Upper lobe of right lung (tissue), 1 donor: ENCODE results near the gene ACYP2. TPM values are rescaled to one million over a fixed set of nuclear protein-coding genes. Genes with fewer than 3 reads are reported as not detected.
A peak's percentile ranks its signal among the peaks of the same experiment; 100 is the strongest.

ENCODE experiments used
- ATAC-seq: fragments of 200-7000 bp; cut with Tn5 transposase; one replicate; pipeline ENCODE4 v1.9.1; 2020; ENCODE audit warnings: mild to moderate bottlenecking, moderate library complexity
- DNase-seq: peaks from one replicate; pipeline ENCODE4 v3.0.0-alpha.2; 2020
- H3K27ac ChIP-seq: fragments of 200-600 bp; one replicate; pipeline ENCODE4 v1.8.0; 2022
- H3K27me3 ChIP-seq: fragments of 200-600 bp; one replicate; pipeline ENCODE4 v1.8.0; 2022; ENCODE audit warnings: mild to moderate bottlenecking
- H3K36me3 ChIP-seq: fragments of 200-600 bp; one replicate; pipeline ENCODE4 v1.8.0; 2022
- H3K4me1 ChIP-seq: fragments of 200-600 bp; one replicate; pipeline ENCODE4 v1.8.0; 2022
- H3K4me3 ChIP-seq: fragments of 200-600 bp; one replicate; pipeline ENCODE4 v1.8.0; 2022; ENCODE audit warnings: mild to moderate bottlenecking
- H3K9me3 ChIP-seq: fragments of 200-600 bp; one replicate; pipeline ENCODE4 v1.8.0; 2022
- CTCF ChIP-seq: fragments of 200-600 bp; IDR thresholded peaks from one replicate; pipeline ENCODE4 v1.8.0; 2022; ENCODE audit warnings: antibody characterized with exemption
- intact Hi-C: fragments of 100-400 bp; cut with DNase I; formaldehyde crosslinking; loops from one replicate; pipeline ENCODE4 v1.11.0; 2022
- total RNA-seq: library from RNA; stranded (reverse); fragmentation: NEBNext Ultra II Directional; extraction: Animal tissue kit (Norgen Biotek cat#: 25700); gene quantifications from one replicate; pipeline ENCODE4 v1.2.1, GENCODE V29; 2021
- donor health status: DM: no; HTN: yes; CAD: no; lungs with severe emphysema.

ACYP2 gene
- total RNA-seq, 1 donor from 2014 or later: 14.0 TPM

DNA sequence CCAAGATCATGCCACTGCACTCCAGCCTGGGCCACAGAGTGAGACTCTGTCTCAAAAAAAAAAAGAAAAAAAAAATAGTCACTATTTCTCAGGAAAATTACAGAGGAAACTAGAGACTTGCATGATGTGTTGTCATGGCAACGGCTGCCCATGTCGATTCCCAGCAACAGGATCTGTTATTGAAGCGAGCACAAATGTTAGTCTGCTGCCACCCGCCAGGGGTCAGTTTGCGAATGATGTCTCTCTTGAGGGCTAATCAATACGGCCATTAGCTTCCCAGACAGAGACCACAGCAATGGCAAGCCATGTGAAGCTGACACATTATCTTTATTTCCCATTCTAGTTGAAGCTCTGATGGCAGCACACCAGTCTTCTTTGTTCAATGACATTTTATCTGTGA is 32.4 kb upstream of the ACYP2 start:
- Histone ChIP-seq H3K4me1 (no peaks in the 10 kb centered on the region), H3K4me3 (no peak overlapping the region), H3K36me3 (no peaks in the 10 kb centered on the region), H3K9me3 (no peaks in the 10 kb centered on the region), H3K27me3 (no peaks in the 10 kb centered on the region), H3K27ac (no peak overlapping the region)
- ATAC-seq (no peak), DNase-seq (no peak)
- TF ChIP-seq CTCF: no peak
- intact Hi-C loops: no loop called here

- intact Hi-C loops: no loop called here
- no peaks in the 10 kb centered on the region for H3K27me3 ChIP-seq
- no peak for ATAC-seq
Observed at GRCh38 chr2:54083445-54083844, 32.0 kb upstream of the ACYP2 start.

GRCh38 chr2:54084600-54084999 is 30.8 kb upstream of the ACYP2 start:
- no peak overlapping the region for H3K4me3 ChIP-seq
- no peak for TF ChIP-seq CTCF
- no peaks in the 10 kb centered on the region for H3K4me1 ChIP-seq
- DNase-seq (no peak), ATAC-seq (no peak)
- no peaks in the 10 kb centered on the region for H3K27me3 ChIP-seq
- no peaks in the 10 kb centered on the region for H3K9me3 ChIP-seq
- H3K27ac ChIP-seq: no peak overlapping the region
- intact Hi-C loops: no loop called here
- no peaks in the 10 kb centered on the region for H3K36me3 ChIP-seq

More at GRCh38 chr2:54083445-54083844, 32.0 kb upstream of the ACYP2 start:
- Histone ChIP-seq H3K36me3 (no peaks in the 10 kb centered on the region), H3K27ac (no peak overlapping the region), H3K4me1 (no peaks in the 10 kb centered on the region), H3K9me3 (no peaks in the 10 kb centered on the region), H3K4me3 (no peak overlapping the region)
- DNase-seq: no peak
- no peak for TF ChIP-seq CTCF

DNA sequence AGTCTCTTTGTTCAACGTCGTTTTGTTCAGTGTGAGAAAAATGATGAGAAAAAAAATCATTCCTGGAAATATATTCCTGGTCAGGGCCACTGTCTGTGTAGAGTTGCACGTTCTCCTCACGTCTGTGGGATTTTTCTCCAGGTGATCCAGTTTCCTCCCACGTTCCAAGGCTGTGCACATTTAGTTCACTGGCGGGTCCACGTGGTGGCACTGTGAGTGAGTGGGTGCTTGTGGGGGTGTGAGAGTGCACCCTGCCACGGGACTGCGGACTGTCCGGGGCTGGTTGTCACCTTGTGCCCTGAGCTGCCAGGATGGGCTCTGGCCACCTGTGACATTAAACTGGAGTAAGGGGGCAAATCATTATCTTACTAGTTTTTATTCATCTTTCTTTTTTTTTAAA is 30.3 kb upstream of the ACYP2 start:
- H3K4me1 ChIP-seq: no peaks in the 10 kb centered on the region
- no peaks in the 10 kb centered on the region for H3K27me3 ChIP-seq
- ATAC-seq: peak; percentile 58
- H3K4me3 ChIP-seq: no peak overlapping the region
- H3K27ac ChIP-seq: no peak overlapping the region
- no peak for TF ChIP-seq CTCF
- intact Hi-C loops: no loop called here
- H3K9me3 ChIP-seq: no peaks in the 10 kb centered on the region
- no peak for DNase-seq
- H3K36me3 ChIP-seq: no peaks in the 10 kb centered on the region

DNA sequence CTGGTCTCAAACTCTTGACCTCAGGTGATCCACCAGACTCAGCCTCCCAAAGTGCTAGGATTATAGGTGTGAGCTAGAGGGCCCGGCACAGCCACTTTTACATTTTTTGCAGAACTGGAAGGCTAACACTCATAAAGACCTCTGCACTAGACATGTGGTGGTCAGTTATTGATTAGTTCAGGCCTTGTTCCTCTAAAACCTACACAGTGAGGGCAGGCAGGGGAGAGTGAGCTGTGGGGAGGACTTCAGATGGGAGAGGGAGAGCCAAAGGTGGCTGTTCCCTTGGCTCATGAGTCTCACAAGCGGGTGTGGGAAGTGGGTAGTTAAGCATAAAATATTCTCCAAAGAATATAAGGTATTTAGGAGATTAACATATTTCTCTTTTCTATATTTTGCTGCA is 29.3 kb upstream of the ACYP2 start:
- Histone ChIP-seq H3K36me3 (no peaks in the 10 kb centered on the region), H3K27ac (no peak overlapping the region)

More for the DNA sequence above, 29.3 kb upstream of the ACYP2 start:
- Histone ChIP-seq H3K4me1 (no peaks in the 10 kb centered on the region), H3K9me3 (no peaks in the 10 kb centered on the region), H3K4me3 (no peak overlapping the region), H3K27me3 (no peaks in the 10 kb centered on the region)
- intact Hi-C loops: no loop called here
- no peak for TF ChIP-seq CTCF
- DNase-seq (no peak), ATAC-seq (no peak)
